ENCODE measurements around the gene NPAS3.

The NPAS3 gene

GRCh38 chr14:33717866-33718265 lies 779.2 kb downstream of the NPAS3 start:
- no peak for DNase-seq (ENCODE audit: low spot score)

DNA sequence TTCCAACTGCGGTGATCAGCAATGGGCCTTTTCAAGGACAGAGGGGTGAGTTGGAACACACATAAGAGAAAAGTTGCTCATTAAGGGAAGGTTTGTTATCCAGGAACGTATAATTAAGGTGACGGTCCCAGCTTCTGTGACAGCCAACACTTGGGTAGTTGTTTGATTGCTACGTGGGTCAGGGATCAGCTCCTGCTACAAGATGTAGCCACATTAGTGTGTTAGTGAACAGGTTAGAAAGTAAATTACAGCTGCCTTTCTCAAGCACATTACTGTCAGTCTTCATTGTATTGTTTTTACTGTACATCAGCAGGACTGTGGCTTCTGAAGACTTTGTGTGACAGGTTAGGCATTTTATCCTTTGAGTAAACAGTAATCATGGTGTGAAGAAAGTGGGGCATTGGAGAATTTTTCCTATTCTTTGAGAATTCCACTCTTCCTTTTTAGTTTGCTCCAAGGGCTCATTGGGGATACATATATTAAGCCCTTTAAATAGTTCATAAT lies 781.7 kb downstream of the NPAS3 start:
- DNase-seq (ENCODE audit: low spot score) = no peak

GRCh38 chr14:33726685-33727084 lies 788.0 kb downstream of the NPAS3 start:
- no peak for DNase-seq (ENCODE audit: low spot score)

- DNase-seq (ENCODE audit: low spot score) = no peak
Measured at GRCh38 chr14:33727606-33728005, 788.9 kb downstream of the NPAS3 start.

DNA sequence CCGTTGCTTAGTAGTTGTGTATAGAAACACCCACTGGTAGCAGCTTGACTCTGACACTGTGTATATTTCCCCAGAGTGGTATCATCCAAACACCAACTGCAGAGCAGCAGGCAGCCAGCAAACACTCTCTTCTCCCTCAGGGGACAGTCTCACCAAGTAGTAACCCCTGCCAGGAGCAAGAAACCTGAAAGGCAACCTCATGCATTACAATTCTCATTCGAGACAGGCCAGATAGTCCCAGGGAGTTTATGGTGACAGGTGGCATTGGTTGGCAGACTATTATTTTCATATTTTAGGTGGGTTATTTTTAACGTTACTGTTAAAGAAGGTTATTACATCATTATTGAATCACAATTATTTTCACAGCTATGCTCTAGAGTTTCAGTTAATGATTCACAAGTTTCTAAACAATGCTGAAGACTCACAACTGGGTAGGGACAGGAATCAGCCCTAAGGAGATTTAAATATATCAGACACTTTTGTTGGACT lies 789.4 kb downstream of the NPAS3 start:
- no peak for DNase-seq (ENCODE audit: low spot score)

DNA sequence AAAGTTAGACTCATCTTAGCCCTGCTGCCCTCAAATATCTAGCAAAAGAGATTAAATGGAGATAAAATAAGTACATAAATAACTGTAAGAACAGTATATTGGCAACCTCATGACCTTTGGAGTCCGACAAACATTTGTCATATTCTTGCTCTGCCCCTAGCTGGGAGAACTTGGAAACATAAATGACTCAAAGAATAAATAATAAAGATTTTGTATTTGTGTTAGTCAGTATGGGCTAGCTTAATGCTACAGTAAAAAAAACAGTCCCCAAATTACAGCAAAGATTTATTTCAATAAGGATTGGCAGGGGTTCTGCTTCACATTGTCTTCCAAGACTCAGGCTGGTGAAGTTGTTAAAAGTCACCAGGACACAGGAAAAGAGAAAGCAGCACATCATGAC lies 791.5 kb downstream of the NPAS3 start:
- DNase-seq (ENCODE audit: low spot score) = no peak

- DNase-seq (ENCODE audit: low spot score) = no peak
Measured at GRCh38 chr14:33732175-33732574, 793.5 kb downstream of the NPAS3 start.

GRCh38 chr14:33733310-33733709 lies 794.6 kb downstream of the NPAS3 start:
- DNase-seq (ENCODE audit: low spot score) = no peak

GRCh38 chr14:33733721-33734120 lies 795.0 kb downstream of the NPAS3 start:
- no peak for DNase-seq (ENCODE audit: low spot score)

DNA sequence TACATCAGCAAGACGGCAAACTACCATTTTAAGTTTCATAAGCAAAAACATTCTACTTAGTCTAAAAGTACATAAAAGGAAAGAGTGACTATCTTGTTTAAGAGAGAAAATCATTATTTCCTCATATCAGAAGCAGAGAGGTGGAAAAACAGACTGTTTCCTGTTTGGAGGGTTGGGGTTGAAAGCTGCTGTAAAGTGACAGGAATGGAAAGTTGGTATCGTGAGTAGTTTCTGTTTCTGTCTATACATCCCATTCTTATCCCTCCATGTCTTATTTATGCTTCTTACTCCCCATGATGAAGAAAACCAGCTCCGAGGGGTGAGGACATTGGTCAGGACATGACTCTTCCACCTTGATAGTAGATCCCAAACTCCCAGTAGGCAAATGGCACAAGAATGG lies 795.7 kb downstream of the NPAS3 start:
- DNase-seq (ENCODE audit: low spot score) = no peak

DNA sequence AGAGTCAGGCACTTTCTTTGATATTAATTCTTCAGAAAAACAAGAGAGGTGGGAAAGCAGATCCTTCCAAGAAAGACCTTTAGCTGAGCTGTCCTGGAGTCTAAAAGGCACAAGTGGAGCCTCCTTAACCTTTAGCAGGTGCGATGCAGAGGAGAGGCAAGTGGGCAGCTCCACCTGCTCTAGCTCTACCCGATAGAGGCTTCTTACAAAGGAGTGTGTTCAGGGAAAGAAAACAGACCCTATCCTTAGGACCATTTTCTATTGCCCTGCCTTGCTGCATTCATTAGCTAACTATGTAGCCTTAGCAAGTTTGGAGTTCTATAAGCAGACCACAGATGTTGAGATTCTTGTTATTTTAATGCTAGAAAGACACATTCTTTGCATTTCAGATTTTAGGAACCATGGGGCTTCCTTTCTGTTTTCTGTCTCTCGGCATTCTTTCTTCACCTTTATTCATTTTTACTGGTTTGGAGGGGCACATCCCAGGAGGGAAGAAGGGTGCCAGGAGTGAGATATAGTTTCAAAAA lies 797.7 kb downstream of the NPAS3 start:
- no peak for DNase-seq (ENCODE audit: low spot score)

GRCh38 chr14:33736979-33737378 lies 798.3 kb downstream of the NPAS3 start:
- DNase-seq (ENCODE audit: low spot score) = no peak

DNA sequence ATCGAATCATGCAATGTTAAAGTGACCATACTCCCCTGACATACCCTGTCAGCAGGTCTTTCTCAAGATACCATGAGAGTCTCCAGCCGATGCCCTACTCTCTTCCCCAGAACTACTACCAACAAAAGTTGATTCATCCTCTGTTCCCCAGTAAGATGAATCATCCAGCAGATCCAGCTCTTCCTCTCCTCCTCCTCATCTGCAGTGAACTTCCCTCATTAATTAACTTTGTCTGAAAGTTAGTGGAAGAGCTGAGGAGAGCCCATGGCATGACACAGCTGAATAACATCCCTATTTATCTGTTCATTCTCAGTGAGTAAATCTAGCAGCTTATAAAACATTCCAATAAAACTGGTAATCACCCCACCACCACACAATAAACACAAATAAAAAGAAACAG lies 798.8 kb downstream of the NPAS3 start:
- DNase-seq (ENCODE audit: low spot score) = no peak

- DNase-seq (ENCODE audit: low spot score) = no peak
Measured at GRCh38 chr14:33738029-33738428, 799.4 kb downstream of the NPAS3 start.

DNA sequence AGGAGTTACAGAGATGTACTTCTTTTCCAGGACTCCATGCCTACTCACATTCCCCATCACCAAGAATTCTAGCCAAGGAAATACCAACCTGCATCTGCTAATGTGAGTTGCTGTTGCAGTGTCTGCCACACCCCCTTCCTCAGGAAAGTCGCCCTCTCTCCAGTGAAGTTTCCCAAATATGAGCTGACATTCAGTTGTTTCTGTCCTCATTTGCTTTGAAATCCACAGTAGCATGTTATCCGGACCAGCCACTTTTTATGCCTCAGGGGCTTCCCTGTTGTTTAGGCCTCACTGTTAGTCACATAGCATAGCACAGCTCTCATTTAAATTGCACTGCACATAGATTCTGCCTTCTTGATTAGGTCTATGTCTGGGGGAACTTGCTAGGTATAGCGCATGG lies 799.8 kb downstream of the NPAS3 start:
- DNase-seq (ENCODE audit: low spot score) = no peak

DNA sequence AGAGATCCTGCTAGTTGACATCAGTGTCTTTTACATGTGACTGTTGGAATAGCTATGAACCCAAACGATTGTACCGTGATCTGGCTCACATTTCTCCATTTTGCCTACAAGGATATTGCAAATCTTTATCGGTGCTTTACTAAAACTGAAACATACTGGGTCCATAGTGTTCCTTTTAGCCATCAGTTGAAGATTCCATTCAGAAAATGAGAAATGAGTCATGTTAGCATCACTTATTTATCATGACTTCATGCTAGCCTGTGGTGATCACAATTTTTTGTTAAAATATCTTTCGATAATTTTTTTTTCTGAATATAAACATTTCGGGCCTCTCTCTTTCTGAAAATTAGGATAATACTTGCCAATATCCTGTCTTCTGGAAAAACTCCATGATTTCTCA lies 801.9 kb downstream of the NPAS3 start:
- DNase-seq (ENCODE audit: low spot score) = no peak

- DNase-seq (ENCODE audit: low spot score) = no peak
Measured at GRCh38 chr14:33742166-33742565, 803.5 kb downstream of the NPAS3 start.

DNA sequence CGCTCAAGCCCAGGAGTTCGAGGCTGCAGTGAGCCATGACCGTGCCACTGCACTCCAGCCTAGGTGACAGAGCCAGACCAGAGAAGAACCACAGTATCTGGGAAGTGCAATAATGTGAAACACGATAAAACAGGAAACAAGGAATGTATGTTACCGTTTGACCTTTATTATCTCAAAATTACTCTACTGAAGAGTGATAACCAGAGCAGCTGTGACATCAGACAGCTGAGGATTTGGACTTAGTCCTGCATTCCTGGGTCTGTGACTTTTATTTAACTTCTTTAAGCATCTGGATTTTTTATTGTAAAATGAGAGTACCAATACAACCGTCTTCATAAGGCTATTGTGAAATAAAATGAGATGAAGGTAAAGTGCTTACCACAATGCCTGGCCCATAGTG lies 806.5 kb downstream of the NPAS3 start:
- no peak for DNase-seq (ENCODE audit: low spot score)

DNA sequence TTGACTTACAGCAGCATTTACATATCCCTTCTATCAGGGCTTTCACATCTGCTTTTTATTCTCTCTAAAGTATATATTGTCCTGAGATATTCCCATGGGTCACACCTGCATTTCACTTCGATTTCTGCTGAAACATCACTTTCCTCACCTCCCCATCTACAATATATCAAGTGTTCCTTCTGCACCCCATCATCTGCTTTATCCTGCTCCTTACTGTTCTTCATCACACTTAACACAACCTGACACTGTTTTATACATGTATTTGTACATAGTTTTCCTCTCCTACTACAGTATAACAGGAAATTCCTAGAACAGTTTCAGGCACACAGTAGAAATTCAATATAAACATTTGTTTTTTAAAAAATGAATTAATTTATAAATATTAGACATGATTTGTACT lies 809.1 kb downstream of the NPAS3 start:
- DNase-seq (ENCODE audit: low spot score) = no peak

DNA sequence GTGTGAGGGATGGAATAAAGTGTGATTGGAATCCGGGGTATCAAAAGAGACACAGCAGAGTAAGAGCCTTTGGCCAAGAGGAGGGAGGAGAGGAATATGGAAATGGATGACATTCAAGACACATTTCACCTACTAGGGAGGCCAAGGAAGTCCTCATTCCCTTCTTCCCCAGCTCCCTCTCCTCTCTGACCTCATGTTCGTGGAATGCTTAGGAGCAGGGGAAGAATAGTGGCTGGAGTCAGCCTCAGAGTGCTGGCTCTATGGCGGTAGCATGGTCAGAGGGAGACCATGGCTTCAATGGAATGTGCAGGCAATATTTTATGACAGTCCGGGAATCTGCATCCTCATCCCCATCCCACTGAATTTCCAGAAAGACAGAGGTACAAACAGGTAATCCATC lies 815.6 kb downstream of the NPAS3 start:
- DNase-seq (ENCODE audit: low spot score) = no peak

DNA sequence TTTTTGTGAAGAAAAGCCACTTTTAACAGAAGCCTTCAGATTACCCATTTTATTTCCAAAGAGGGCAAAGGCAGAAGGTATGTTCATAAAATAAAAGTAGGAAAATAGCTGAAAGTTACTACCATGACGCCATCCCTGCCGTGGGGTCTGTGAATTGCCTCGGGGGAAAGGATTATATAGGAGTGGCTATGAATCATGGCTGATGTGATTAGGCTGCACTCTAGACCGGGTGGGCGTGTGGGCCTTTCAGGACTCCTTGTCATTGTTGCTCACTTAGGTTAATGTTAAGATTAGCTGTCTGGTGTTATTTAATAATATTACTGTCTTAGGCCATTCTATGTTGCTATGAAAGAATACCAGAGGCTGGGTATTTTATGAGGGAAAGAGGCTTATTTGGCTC lies 816.7 kb downstream of the NPAS3 start:
- no peak for DNase-seq (ENCODE audit: low spot score)

- DNase-seq (ENCODE audit: low spot score) = no peak
Measured at GRCh38 chr14:33756833-33757232, 818.2 kb downstream of the NPAS3 start.

DNA sequence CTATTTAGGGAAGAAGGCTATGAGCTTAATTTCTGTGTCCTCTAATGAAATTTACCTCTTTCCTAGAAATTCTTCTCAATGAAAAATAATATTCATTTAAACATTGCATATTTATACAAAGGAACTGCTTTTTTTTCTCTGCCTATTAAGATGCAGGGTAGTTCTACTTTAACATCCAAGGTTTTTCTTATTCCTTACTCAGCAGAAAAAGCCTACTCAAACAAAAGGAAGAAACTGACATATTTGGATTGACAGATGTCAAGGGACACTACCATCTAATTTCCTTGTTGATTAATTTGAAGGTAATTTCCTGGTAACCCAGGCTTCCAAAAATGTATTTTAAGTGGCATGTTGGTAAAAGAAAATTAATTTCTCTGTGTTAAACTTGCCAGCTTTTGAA lies 819.9 kb downstream of the NPAS3 start:
- DNase-seq (ENCODE audit: low spot score) = no peak

DNA sequence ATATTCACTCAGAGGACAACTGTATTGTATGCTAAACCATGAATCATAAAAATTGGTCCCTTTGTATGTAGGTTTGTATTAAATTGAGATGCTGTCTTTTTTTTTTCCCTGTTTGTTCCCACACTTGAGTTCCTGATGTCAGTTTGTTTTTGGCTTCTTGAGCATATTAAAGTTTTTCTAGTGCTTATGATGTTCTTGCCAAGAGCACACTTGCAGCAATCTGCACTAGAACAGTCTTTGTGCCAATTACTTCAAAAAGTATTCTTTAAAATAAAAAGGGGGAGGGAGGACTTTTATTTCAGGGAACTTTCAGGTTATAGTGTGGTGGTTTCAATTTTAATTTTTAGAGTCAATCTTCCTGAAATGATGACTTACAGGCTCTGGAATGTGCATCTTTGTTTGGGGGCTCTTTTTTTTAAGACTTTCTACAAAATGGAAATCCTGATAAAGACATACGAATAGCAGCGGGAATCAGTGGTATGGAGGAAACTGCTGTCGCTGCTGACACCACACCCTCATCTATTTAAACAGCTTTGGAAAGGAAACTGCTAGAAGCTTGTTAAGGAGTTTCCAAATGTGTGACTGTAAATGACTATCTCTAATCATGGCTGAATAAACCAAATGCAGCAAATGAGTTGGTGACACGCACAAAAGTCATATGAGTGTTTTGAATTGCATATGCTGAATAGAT lies 823.6 kb downstream of the NPAS3 start:
- DNase-seq (ENCODE audit: low spot score) = no peak
